ENCODE results near the gene INPP5D.

The INPP5D gene

DNA sequence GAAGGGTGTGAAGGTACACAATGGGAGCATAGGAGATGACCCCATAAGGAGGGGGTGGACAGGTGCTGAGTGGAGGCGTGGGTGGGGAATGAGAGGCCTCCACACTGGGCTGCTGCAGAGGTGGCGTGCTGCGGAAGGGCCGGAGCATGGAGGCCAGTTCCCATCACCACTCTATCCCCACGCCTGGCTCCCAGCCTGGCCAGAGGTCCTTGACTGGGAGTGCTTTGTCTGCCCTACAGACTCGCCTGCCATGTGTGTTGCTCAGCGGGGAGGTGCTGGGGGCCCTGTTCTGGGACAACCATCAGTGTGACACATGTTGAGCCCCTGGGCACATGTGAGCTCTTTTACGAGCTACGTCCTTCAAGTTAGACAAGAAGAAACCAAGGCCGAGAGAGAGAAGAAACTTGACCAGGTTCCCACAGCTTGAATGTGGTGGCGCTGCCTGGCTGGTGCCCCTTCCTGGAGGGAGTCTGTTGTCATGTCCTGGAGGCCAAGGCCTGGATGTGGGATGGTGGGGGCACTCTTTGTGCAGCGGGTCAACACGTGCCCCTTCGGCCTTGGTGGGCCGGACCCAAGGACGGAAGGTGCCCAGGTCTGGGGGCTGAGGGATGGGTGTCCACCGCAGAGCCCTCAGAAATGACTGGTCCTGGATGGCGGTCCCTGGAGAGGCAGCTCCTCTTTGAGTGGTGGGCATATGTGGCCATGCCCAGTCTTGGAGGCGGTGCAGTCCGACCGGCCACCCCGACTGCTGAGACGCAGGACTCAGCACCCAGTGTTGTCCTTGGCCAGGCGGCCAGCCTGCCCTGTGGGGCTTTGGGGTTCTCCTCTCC, 1.2 kb upstream of the INPP5D start:
- TF ChIP-seq, protein P1, sequence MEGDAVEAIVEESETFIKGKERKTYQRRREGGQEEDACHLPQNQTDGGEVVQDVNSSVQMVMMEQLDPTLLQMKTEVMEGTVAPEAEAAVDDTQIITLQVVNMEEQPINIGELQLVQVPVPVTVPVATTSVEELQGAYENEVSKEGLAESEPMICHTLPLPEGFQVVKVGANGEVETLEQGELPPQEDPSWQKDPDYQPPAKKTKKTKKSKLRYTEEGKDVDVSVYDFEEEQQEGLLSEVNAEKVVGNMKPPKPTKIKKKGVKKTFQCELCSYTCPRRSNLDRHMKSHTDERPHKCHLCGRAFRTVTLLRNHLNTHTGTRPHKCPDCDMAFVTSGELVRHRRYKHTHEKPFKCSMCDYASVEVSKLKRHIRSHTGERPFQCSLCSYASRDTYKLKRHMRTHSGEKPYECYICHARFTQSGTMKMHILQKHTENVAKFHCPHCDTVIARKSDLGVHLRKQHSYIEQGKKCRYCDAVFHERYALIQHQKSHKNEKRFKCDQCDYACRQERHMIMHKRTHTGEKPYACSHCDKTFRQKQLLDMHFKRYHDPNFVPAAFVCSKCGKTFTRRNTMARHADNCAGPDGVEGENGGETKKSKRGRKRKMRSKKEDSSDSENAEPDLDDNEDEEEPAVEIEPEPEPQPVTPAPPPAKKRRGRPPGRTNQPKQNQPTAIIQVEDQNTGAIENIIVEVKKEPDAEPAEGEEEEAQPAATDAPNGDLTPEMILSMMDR (conservative IDR thresholded peaks at IDR 0.05): no peak
- H3K27ac ChIP-seq: no peak overlapping the region

DNA sequence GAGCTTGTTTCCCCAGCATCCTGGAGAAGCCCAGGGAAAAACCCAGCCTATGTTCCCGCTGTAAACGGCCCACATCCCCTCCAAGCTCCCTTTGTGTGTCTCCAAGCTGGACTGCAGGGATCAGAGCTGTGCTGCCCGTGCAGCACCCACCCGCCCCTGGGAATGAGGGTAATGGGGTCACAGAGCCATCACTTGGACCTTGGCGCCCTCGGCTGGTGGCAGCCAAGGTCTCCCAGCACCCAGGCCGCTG, 670 bp upstream of the INPP5D start:
- H3K27ac ChIP-seq: no peak overlapping the region
- TF ChIP-seq, protein P1 (conservative IDR thresholded peaks at IDR 0.05): no peak

DNA sequence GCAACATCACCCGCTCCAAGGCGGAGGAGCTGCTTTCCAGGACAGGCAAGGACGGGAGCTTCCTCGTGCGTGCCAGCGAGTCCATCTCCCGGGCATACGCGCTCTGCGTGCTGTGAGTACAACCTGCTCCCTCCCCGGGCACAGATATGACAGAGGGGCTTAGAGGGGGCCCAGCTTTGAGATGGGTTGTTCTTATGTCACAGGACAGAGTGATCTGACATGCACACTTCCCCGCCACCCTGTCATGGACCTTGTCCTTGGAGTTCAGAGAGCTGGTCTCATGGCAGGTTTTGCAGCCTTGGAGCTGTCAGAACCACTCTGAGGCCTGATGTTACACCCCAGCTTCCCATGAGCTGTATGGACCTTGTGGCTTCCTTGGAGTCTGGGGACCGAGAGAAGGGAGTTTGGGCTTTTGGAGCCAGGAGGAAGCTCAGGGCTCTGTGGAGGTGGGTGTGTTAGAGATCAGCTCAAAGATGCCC, 398 bp downstream of the INPP5D start:
- H3K27ac ChIP-seq: no peak overlapping the region

DNA sequence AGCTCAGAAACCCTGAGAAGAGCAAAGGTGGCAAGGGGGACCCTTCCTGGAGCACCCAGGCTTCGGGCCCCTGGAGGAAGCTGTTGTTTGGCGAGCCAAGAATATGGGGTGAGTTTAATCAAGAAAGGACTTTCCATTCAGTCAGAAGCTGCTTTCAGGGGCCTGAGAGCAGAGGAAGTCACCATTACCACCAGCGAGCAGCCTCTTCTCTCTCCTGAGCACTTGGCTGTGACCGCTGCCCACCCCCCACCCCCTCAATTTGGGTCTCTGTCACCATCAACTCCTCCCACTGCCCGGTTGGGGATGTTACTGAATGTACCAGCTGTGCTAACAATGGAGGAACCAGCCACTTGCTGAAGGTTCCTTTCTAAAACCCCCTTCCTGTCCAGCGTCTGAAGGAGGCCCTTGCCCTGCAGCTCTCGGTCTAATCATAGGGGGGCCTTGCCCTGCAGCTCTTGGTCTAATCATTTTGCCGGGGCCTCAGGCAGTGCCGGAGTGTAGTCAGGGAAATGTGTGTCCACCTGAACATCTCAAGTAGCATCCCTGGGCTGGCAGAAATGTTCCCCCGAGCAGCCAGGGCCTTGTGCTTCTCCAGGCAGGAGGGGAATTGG, 943 bp downstream of the INPP5D start:
- H3K27ac ChIP-seq: no peak overlapping the region
- TF ChIP-seq, protein P1 (conservative IDR thresholded peaks at IDR 0.05): no peak

More for the DNA sequence above, 398 bp downstream of the INPP5D start:
- TF ChIP-seq, protein P1 (conservative IDR thresholded peaks at IDR 0.05): no peak

DNA sequence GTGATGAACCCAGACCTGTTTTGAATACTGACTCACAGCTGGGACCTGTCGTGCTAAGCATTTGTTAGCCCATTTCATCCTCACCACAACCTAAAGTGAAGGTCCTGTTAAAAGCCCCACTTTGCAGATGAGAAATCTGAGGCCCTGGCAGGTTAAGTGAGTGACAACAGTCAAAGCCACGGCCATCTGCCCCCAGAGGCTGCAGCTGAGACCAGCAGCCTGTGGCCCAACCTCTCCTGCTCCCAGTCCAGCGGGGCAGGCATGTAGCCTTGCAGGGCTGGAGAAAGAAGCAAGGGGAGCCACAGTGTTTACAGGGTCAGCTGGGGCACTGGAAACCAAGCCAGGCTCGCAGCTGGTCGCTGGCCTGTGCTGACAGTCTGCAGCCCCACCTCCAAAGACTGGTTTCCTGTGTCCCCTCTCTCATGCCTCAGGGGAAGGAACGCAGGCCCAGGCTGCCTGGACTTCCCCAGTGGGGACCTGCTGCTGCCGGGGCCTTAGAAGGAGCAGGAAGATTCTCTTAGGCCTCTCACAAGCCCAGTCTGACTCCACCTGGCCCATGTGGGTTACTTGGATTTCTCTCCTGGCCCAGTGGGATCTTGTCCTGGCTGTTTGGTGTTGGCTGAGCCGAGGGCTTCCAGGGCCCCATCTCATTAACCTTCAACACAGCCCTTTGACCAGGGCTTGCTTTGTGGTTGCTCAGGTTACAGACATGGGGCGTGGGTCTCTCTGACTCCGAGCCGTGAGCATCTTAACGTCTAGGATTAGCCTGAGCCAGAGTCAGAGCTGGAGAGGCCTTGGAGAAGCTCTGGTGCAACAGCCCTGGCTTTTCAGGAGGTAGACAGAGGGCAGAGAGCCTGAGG, 1.7 kb downstream of the INPP5D start:
- TF ChIP-seq, protein P1 (conservative IDR thresholded peaks at IDR 0.05): no peak
- H3K27ac ChIP-seq: no peak overlapping the region

DNA sequence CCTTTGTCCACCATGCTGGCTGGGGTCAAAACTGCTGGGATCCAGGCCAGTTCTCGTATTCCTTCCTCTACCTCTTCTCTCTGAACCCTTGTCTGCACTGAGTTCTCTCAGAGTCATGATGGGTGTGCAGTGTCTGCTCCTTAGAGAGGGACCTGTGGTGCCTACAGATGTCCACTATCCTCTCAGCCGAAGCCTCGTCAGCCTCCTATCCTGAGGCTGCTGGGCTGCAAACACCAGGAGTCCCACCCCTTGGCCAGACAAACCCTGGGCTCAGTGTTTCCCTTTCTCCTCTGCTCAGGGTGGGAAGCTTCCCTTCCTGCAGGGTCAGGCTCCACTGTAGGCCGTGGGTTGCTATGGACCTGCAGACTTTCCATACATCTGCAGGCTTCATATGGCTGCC, 2.3 kb downstream of the INPP5D start:
- H3K27ac ChIP-seq: no peak overlapping the region
- TF ChIP-seq, protein P1 (conservative IDR thresholded peaks at IDR 0.05): no peak

DNA sequence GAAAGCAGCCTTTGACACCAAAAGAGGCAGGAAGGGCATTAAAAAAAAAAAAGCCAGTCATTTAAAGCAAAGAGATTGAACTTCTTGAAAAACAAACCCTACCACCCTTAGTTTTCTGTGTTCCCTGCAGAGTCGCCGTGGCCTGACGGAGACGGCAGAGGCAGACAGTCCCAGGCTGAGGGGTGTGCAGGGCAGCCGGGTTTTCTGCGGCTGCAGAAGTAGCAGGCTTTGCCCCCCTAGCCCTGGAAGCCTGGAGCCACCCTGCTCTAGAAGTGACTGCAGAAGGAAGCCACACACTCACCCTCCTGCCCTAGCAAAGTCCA, 2.8 kb downstream of the INPP5D start:
- H3K27ac ChIP-seq: no peak overlapping the region

More for the DNA sequence above, 2.8 kb downstream of the INPP5D start:
- TF ChIP-seq, protein P1 (conservative IDR thresholded peaks at IDR 0.05): no peak
